Measurements from ENCODE around the gene GLRX.

DNA sequence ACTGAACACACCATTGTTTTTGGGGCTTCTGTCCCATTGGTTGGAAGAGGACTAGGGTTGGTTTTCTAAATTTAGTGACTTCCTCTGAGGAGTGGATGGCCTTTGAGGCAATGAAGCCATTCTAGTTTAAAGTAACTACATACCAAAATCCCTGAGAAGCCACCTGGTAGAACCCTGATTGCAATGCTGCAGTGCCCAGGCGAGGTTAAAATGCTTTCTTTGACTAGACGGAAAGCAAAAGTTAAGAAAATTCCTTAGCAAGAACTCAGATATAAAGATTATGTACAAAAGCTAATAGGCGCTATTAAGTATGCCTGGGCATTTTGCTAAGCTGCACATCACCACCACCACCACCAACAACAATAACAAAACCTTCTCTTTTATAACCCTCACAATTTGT is 20.6 kb downstream of the GLRX start:
- TF ChIP-seq CTCF (IDR thresholded peaks at IDR 0.05) = no peak
- no peak for TF ChIP-seq POLR2A (IDR thresholded peaks at IDR 0.05)
